ENCODE results near the gene RDH13.
"Not testable (repeated sequence)": the region's sequence is repeated elsewhere in the genome, so short reads cannot be mapped to it uniquely, and the experiment has no call there.

The RDH13 gene, protein sequence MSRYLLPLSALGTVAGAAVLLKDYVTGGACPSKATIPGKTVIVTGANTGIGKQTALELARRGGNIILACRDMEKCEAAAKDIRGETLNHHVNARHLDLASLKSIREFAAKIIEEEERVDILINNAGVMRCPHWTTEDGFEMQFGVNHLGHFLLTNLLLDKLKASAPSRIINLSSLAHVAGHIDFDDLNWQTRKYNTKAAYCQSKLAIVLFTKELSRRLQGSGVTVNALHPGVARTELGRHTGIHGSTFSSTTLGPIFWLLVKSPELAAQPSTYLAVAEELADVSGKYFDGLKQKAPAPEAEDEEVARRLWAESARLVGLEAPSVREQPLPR

DNA sequence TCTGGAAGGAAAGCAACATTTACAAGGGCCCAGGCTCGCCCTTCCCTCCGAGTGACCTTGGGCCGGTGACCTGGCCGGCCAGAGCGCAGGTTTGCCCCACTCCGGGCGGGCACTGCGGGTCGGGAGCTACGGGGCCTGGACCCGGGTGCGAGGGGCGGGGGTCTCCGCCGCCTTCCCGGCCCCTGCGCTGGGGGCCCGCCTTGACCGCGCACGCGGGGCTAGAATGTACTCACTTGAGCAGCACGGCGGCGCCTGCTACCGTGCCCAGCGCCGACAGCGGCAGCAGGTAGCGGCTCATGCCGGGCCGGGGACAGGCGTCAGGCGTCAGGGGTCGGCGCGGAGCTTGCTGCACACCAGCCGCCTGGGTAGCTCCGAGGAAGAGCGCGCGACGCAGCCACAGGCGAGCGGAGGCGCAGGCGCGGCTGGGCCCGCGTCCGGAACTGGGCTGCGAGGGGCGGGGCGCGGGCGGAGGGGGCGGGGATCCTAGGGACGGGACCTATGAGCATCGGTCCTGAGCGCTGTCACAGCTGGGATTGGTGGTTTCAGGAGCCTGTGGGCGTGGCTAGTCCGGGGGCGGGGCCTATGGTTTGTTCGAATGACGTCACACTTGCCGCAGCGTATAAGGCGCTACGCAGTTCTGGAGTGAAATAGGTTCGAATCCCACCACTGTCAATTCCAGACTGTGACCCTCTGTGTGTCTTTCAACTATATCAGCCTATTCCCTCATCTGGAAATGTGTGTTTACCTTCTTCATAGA is at the start of gene RDH13:
Gene RDH13, minus strand, starts transcription at position 414 of the 757 bp plus-strand sequence. Its CDS starts 116 bp downstream, at position 298.
- in situ Hi-C loops (cut with HindIII; ENCODE audit: low sequenced_read_pairs) = no loop called here

GRCh38 chr19:55112246-55112776 is 49.4 kb upstream of the RDH13 start:
- in situ Hi-C loops (cut with HindIII; ENCODE audit: low sequenced_read_pairs) = loop anchor here (5.0 kb wide), 1 partner anchor 60 kb away; no protein-coding TSS in a partner anchor

DNA sequence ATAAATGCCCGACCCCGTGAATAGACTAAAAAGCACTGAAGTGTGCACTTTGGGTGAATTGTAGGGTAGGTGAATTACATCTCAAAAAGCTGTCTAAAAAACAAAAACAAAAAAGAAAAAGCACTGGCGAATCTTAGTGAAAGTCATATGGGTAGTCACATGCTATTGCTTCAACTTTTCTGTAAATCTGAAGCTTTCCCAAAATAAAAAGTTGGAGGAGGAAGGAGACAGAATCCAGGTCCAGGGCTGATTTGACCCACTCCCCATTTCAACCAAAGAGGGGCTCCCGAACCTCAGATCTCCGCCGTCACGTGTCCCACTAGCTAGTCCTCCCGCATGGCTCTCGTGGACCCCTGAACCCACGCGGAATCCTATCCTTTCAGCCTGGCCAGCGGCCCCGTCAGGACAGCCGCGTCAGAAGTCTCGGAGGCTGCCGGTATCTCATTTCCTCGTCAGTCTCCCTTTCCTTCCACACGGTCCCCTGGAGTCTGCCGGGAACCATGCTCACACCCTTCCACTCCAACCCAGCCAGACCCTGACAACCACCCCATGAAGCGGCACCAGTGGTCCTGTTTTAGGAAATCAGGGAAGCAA is 48.4 kb upstream of the RDH13 start:
- in situ Hi-C loops (cut with HindIII; ENCODE audit: low sequenced_read_pairs) = loop anchor here (5.0 kb wide), 1 partner anchor 61 kb away; no protein-coding TSS in a partner anchor

- in situ Hi-C loops (cut with HindIII; ENCODE audit: low sequenced_read_pairs) = loop anchor here (5.0 kb wide), 1 partner anchor 63 kb away; no protein-coding TSS in a partner anchor
These were observed 46.8 kb upstream of the RDH13 start for GRCh38 chr19:55109527-55110291.

DNA sequence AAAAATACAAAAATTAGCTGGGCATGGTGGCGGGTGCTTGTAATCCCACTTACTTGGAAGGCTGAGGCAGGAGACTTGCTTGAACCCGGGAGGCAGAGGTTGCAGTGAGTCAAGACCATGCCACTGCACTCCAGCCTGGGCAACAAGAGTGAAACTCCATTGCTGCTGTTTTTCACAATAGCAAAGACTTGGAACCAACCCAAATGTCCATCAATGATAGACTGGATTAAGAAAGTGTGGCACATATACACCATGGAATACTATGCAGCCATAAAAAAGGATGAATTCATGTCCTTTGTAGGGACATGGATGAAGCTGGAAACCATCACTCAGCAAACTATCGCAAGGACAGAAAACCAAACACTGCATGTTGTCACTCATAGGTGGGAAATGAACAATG is 44.3 kb upstream of the RDH13 start:
- in situ Hi-C loops (cut with HindIII; ENCODE audit: low sequenced_read_pairs) = not testable (repeated sequence)

- in situ Hi-C loops (cut with HindIII; ENCODE audit: low sequenced_read_pairs) = no loop called here
These were observed 43.6 kb upstream of the RDH13 start for GRCh38 chr19:55106591-55106990.

DNA sequence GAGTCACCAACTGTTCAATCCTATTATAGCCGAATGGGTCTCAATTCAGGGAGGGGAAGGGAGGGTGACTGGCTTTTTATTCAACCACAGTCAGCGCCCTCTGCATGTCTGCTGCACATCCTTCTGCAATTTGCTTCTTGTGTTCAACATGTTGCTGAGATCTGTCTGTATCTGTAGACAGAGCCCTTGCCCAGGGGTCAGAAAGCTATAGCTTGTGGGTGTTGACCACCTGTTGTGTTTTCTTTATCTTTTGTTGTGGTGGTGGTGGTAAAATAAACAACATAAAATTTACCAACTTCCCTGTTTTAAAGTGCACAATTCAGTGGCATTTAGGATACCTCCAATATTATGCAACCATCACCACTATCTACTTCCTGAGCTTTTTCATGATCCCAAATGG is 42.3 kb upstream of the RDH13 start:
- in situ Hi-C loops (cut with HindIII; ENCODE audit: low sequenced_read_pairs) = no loop called here

- in situ Hi-C loops (cut with HindIII; ENCODE audit: low sequenced_read_pairs) = no loop called here
These were observed 40.2 kb upstream of the RDH13 start for GRCh38 chr19:55103190-55103589.

DNA sequence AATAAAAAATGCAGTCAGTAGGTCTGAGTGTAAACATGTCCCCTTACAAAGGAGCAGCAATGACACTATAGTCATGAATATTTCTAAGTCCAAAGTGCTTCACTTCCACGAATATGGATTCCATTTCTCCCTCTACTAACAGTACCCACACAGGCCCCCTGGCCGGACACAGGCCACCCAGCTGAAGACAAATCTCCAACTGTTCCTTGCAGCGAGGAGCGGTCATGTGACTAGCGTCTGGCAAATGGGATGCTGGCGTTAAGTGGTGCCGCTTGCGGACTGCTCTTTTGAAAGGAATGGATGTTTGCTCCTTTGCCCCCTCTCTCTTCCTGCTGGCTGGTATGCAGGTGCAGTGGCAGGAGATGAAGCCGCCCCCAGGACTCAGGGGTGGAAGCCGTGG is 38.3 kb upstream of the RDH13 start:
- in situ Hi-C loops (cut with HindIII; ENCODE audit: low sequenced_read_pairs) = no loop called here

DNA sequence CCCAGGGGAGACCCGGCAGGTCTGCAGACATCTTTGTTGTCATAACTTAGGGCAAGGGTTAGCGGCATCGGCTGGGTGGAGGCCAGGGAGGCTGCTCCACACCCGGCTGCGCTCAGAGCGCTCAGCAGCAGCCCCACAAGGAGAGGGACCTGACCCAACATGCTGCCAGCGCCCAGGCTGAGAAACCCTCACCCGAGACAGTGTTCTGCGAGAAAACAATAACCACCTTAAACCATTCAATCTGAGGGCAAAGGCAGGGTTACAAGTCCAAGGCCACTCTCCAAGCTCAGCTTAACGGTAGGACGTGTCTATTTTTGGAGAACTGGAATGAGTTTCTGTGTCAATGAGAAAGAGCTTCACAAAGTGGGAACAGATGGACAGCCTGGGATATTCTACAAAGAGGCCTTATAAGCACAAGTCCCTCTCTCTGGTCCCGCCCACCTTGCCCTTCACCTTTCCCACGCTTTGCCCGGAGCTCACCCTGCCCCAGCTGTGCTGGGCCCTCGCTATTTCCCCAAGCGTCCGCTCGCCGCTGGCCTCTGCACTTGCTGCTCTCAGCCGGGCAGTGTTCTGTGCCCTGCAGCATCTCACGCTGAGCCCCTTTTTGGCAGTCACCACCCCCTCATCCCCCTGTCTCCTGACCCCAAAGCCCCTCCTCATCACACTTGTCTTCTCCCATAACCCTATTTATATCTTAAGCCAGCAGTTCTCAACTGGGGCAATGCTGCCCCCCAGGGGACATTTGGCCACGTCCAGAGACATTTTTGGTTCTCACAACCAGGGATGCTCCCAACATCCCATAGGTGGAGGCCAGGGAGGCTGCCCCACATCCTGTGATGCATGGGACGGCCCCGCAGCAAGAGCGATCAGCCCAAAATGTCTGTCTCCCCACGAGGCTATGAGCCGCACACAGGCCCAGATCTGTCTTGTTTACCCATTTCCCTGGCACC is 36.9 kb upstream of the RDH13 start:
- in situ Hi-C loops (cut with HindIII; ENCODE audit: low sequenced_read_pairs) = no loop called here

DNA sequence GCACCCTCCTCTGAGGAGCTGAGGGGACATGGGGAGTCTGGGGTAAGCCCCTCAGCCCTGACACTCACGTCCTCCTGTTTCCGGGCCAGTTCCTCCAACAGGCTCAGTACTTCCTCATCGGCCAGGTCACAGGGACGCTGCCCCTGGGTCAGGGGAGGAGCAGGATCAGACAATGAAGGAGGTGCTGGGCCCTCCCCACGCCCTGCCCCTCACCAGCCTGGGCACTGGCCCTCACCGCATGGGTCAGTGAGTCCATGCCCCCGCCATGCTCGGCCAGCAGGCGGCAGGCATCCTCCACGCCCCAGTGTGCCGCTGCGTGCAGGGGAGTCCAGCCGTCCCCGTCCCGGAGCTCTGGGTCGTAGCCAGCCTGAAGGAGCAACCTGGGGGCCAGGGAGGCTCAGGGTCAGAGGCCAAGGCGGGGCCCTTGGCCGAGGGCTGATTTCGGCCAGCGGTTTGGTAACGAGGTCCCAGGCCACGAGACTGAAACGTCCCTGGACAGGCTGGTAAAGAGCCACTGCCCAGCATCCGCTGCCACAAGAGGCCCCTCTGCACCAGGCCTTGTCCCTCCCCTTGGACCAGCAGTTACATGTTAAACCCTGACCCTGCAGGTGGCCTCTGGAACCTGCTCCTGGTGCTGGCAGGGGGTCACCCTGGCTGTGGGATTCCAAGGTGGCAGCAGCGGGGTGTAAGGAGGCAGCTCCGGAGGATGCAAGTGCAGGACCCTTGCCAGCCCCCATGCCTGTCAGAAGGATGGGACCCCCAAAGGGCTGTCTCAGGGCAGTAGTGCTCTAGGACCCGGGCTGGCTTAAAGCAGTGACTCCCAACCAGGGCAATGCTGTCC is 36.0 kb upstream of the RDH13 start:
- in situ Hi-C loops (cut with HindIII; ENCODE audit: low sequenced_read_pairs) = no loop called here

DNA sequence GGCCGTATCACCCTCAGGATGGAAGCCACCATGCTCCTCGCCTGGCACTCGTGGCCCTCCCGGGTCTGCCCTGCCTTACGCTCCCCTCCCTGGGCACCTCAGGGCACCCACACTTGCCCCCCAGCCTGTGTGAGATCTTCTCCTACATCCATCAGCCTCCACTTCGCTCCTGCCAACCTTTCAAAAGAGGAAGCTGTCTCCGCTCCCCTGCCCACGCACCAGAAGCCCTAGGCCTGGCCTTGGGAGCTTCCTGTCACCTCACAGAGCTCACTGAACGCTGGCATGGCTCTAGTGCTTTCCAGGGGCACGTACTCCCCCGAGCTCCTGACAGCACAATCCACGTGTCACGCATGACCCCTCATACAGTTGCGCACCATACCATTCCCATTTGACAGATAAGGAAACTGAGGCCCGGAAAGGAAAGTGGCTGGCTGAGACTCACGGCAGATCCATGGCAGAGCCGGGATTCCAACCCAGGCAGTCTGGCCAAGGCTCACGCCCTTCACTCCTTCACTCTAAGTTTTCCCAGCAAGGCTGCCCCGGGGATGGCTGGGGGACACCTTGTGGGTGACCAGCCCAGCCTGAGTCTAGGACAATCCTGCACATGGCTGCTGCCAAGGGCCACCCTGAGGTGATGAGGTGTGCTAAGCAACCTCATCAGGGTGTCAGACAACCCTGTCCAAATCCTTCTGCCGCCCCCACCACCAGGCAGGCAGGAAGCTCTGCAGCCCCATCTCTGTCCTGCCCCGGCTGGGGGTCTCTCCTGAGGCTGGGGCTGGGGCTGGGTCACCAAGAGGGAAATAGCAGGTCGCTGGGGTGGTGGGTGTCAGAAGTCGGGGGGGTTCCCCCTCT is 35.1 kb upstream of the RDH13 start:
- in situ Hi-C loops (cut with HindIII; ENCODE audit: low sequenced_read_pairs) = no loop called here

DNA sequence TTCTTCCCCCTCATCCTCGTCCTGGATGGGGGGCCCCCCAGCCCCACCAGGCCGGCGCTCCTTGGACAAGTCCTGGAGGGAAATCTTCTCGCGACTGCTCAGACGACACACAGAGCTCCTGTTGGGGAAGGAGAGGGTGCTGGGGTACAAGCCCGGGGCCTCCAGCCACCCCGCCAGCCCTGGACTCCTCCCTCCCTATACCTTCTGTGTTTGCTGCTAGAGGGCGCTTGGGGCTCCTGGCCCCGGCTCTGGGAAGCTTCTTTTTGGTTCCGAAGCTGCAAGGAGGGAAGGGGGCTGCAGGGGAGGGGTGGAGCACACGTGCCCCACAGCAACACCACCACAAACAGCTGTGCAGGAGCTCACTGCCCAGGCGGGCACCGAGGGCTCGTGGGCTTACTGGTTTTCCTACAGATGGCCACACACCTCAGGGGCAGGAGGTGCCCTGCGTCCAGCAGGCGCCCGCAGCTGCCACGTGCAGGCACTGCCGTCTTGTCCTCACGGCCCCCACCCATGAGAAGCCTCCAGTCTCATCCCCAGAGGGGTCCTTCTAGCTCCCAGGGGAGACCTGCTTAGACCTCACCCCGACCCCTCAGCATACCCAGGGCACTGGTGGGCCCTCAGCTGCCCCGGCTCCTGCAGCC is 33.2 kb upstream of the RDH13 start:
- in situ Hi-C loops (cut with HindIII; ENCODE audit: low sequenced_read_pairs) = no loop called here

DNA sequence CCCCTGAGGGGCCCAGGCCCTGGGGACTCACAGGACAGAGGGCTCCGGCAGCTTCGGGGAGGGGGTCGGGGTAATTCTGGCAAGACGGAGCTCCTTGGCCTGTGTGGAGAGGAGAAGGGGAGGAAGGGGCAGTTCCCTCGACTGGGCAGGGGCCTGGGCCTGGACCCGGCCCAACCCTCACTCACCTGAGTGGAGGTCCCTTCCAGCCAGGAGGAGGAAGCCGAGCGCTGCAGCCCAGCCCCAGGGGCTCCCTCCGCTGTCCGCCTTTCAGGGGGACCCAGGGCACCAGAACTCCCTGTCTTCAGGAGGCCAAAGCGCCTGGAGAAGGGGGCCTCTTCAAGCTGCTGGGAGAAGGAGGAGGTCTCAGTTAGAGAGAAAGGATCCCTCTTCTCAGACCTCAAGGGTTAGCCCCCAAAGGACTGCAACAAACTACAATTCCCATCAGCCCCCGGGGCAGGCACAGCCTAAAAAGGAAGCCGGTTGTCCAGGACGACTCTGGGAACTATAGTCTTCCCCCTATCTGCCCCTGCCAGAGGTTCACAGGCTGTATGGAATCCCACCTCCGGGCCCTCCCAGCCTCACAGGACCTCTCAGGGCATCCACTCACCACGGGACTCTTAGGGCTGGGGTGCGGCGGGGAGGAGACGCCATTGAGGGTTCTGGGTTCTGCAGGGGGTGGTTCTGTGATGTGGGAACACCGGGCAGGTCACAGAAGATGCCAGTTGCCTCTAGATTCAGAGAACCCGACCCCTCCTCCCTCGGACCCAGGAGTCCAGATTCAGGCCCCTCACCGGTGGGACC is 32.5 kb upstream of the RDH13 start:
- in situ Hi-C loops (cut with HindIII; ENCODE audit: low sequenced_read_pairs) = no loop called here

DNA sequence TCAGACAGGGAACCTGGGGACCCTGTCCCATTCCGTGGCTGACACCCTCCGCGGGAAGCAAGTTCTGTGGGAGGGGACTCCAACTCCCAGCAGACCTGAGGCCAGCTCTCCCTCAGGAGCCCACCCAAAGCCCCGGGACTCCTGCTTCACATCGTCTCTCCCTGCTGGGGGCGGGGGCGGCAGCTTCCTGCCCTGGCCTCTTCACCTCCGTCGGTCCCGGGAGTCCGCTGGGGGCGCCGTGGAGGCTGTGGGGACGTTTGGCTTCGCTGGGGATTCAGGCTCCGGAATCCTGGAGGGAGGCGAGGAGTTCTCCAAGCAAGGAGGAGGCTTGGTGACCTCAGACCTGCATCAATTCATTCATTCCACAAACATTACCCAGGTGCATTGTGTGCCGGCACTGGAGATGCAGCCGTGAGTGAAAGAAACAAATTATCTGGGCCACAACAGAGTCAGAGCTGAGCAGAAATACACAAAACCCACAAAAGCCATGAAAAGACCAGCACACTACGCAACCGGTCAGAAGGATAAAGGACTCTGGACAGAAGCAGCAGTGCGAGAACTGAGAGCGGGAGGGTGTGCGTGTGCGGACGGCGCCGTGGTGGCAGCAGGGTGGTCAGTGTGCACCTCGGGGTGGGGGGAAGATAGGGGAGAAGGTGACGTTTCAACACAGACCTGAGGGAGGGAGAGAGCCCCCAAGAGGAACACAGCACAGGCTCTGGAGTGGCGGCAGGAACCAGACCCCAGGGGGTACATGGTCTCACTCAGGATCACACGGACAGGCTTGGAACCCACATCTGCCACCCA is 31.7 kb upstream of the RDH13 start:
- in situ Hi-C loops (cut with HindIII; ENCODE audit: low sequenced_read_pairs) = no loop called here
